IPS DF 4.7 (cell line): ENCODE data around the gene SERP2.
"Not testable (repeated sequence)": the region's sequence is repeated elsewhere in the genome, so short reads cannot be mapped to it uniquely, and the experiment has no call there.

ENCODE experiments used
- DNase-seq: peaks from one replicate; pipeline ENCODE4 v3.0.0-alpha.2; 2013; ENCODE audit warnings: low spot score; ENCODE audit errors: extremely low read depth

The SERP2 gene

GRCh38 chr13:44373601-44374347 lies at the start of gene SERP2:
SERP2 (plus strand) TSS chr13:44373824; CDS start chr13:44374026, 202 bp downstream.
- DNase-seq: no peak

- no peak for DNase-seq
Measured at GRCh38 chr13:44326961-44327360, 46.7 kb upstream of the SERP2 start.

- DNase-seq: not testable (repeated sequence)
Measured at GRCh38 chr13:44329041-44329440, 44.6 kb upstream of the SERP2 start.

GRCh38 chr13:44329909-44330545 lies 43.6 kb upstream of the SERP2 start:
- DNase-seq: no peak

GRCh38 chr13:44331446-44331845 lies 42.2 kb upstream of the SERP2 start:
- no peak for DNase-seq

GRCh38 chr13:44331912-44332851 lies 41.4 kb upstream of the SERP2 start:
- DNase-seq: no peak

- DNase-seq: no peak
Measured at GRCh38 chr13:44333950-44334655, 39.5 kb upstream of the SERP2 start.

- DNase-seq: no peak
Measured at GRCh38 chr13:44334751-44335150, 38.9 kb upstream of the SERP2 start.

- DNase-seq: no peak
Measured at GRCh38 chr13:44336934-44337333, 36.7 kb upstream of the SERP2 start.

- no peak for DNase-seq
Measured at GRCh38 chr13:44337581-44337980, 36.0 kb upstream of the SERP2 start.

GRCh38 chr13:44340508-44340907 lies 33.1 kb upstream of the SERP2 start:
- DNase-seq: no peak

GRCh38 chr13:44342741-44343140 lies 30.9 kb upstream of the SERP2 start:
- no peak for DNase-seq

GRCh38 chr13:44346534-44346933 lies 27.1 kb upstream of the SERP2 start:
- DNase-seq: no peak

- no peak for DNase-seq
Measured at GRCh38 chr13:44347301-44347700, 26.3 kb upstream of the SERP2 start.

GRCh38 chr13:44347949-44348348 lies 25.7 kb upstream of the SERP2 start:
- DNase-seq: no peak

GRCh38 chr13:44350775-44351504 lies 22.7 kb upstream of the SERP2 start:
- DNase-seq: no peak

- no peak for DNase-seq
Measured at GRCh38 chr13:44351505-44351854, 22.1 kb upstream of the SERP2 start.

GRCh38 chr13:44352202-44352601 lies 21.4 kb upstream of the SERP2 start:
- DNase-seq: no peak

- DNase-seq: no peak
Measured at GRCh38 chr13:44352671-44353070, 21.0 kb upstream of the SERP2 start.

- DNase-seq: no peak
Measured at GRCh38 chr13:44354331-44354730, 19.3 kb upstream of the SERP2 start.

- DNase-seq: no peak
Measured at GRCh38 chr13:44354884-44355283, 18.7 kb upstream of the SERP2 start.
